Esophagus muscularis mucosa (tissue), 4 donors: ENCODE data around the gene FAM171A1. TPM values are rescaled to one million over a fixed set of nuclear protein-coding genes. Genes with fewer than 3 reads are reported as not detected.
"Not testable (repeated sequence)": the region's sequence is repeated elsewhere in the genome, so short reads cannot be mapped to it uniquely, and the experiment has no call there.

Source experiments
- DNase-seq: peaks from one replicate; pipeline ENCODE4 v3.0.0-alpha.2; 2017; ENCODE audit errors: extremely low spot score
- H3K27ac ChIP-seq, 4 donors: fragments of 200-600 bp; sonication (generic); replicated peaks in 1 of 4; 1 replicate in 3 of 4; 2 replicates in 1 of 4; pipeline ENCODE4 v1.5.1; 2016 to 2019; ENCODE audit warnings: mild to moderate bottlenecking in 1 of 4
- H3K27me3 ChIP-seq, 4 donors: fragments of 200-600 bp; sonication (generic); one replicate each; pipeline versions ENCODE4 v1.5.1 to v1.6.0; 2016 to 2019
- H3K36me3 ChIP-seq, 4 donors: fragments of 200-600 bp; sonication (generic); one replicate each; pipeline ENCODE4 v1.5.1; 2016 to 2019
- H3K4me1 ChIP-seq, 4 donors: fragments of 200-600 bp; sonication (generic); one replicate each; pipeline ENCODE4 v1.5.1; 2016 to 2019
- H3K4me3 ChIP-seq, 4 donors: fragments of 200-600 bp; sonication (generic); 1 replicate in 2 of 4; 2 replicates in 2 of 4; pipeline ENCODE4 v1.5.1; 2016 to 2019; ENCODE audit warnings: mild to moderate bottlenecking in 4 of 4, moderate library complexity in 1 of 4
- H3K9me3 ChIP-seq, 4 donors: fragments of 200-600 bp; sonication (generic); 1 replicate in 3 of 4; 2 replicates in 1 of 4; pipeline ENCODE4 v1.5.1; 2016 to 2019
- CTCF ChIP-seq, 3 experiments: fragments of 200-600 bp in 2 of 3; fragments of 450-650 bp in 1 of 3; sonication (generic) in 2 of 3; IDR thresholded peaks; one replicate each; pipeline ENCODE4 v1.5.1; 2017 to 2019; ENCODE audit warnings: antibody characterized with exemption in 3 of 3, mild to moderate bottlenecking in 2 of 3, moderate library complexity in 1 of 3
- EP300 ChIP-seq: sonication (generic); formaldehyde crosslinking; IDR thresholded peaks from one replicate; pipeline ENCODE4 v1.6.1; 2017; ENCODE audit warnings: antibody characterized with exemption
- POLR2A ChIP-seq: fragments of 450-650 bp; IDR thresholded peaks from one replicate; pipeline ENCODE4 v1.6.1; 2017; ENCODE audit warnings: antibody characterized with exemption, moderate library complexity, mild to moderate bottlenecking, low read depth
- POLR2AphosphoS5 ChIP-seq, 2 donors: sonication (generic); formaldehyde crosslinking; IDR thresholded peaks; one replicate each; pipeline ENCODE4 v1.6.1; 2017; ENCODE audit warnings: antibody characterized with exemption in 2 of 2
- WGBS: methylation state at CpG from one replicate; pipeline ENCODE4 v1.1.5; 2018; 5-methylcytosine and 5-hydroxymethylcytosine counted together
- intact Hi-C: fragments of 100-400 bp; cut with DNase I; formaldehyde crosslinking; loops from one replicate; pipeline ENCODE4 v1.15.1; 2023
- total RNA-seq, 4 donors: library from RNA; depleted of rRNA; stranded (reverse); fragments of >200 nt; gene quantifications; one replicate each; pipeline versions ENCODE4 v1.1.0 to v1.2.1, GENCODE V29; 2016

The FAM171A1 gene
- total RNA-seq, 4 donors from 2014 or later = 7.1 to 15.0 (median 12.6) TPM

GRCh38 chr10:15399060-15399661 lies 28.1 kb upstream of the FAM171A1 start:
- Histone ChIP-seq H3K9me3 (peaks cover 0 to 5% (median 0%) of the 10 kb centered on the region in 4 donors), H3K4me3 (no peak overlapping the region), H3K4me1 (no peaks in the 10 kb centered on the region), H3K27ac (no peak overlapping the region), H3K27me3 (no peaks in the 10 kb centered on the region), H3K36me3 (no peaks in the 10 kb centered on the region)
- intact Hi-C loops = no loop called here
- 50% methylated on average over 1 of the region's 1 CpG for WGBS
- no peak for DNase-seq
- TF ChIP-seq EP300 = no peak
- TF ChIP-seq POLR2AphosphoS5 (IDR thresholded peaks at IDR 0.05) = no peak
- TF ChIP-seq POLR2A = no peak
- no peak for TF ChIP-seq CTCF (IDR thresholded peaks at IDR 0.05)

GRCh38 chr10:15395935-15396334 lies 24.8 kb upstream of the FAM171A1 start:
- Histone ChIP-seq H3K4me1 (no peaks in the 10 kb centered on the region), H3K27me3 (no peaks in the 10 kb centered on the region), H3K36me3 (no peaks in the 10 kb centered on the region), H3K9me3 (peaks cover 0 to 5% (median 0%) of the 10 kb centered on the region in 4 donors), H3K4me3 (no peak overlapping the region), H3K27ac (no peak overlapping the region)
- 75% methylated on average over 3 of the region's 3 CpGs for WGBS
- intact Hi-C loops = no loop called here
- TF ChIP-seq CTCF (IDR thresholded peaks at IDR 0.05) = no peak
- TF ChIP-seq POLR2A = no peak
- no peak for TF ChIP-seq EP300
- TF ChIP-seq POLR2AphosphoS5 (IDR thresholded peaks at IDR 0.05) = no peak
- DNase-seq = no peak

GRCh38 chr10:15393139-15393825 lies 22.2 kb upstream of the FAM171A1 start:
- Histone ChIP-seq H3K4me1 (no peaks in the 10 kb centered on the region), H3K27me3 (no peaks in the 10 kb centered on the region), H3K4me3 (no peak overlapping the region), H3K27ac (no peak overlapping the region), H3K9me3 (no peaks in the 10 kb centered on the region), H3K36me3 (no peaks in the 10 kb centered on the region)
- TF ChIP-seq POLR2A (no peak), POLR2AphosphoS5 (IDR thresholded peaks at IDR 0.05) (no peak), CTCF (IDR thresholded peaks at IDR 0.05) (no peak), EP300 (no peak)
- intact Hi-C loops = no loop called here
- 70% methylated on average over 4 of the region's 4 CpGs for WGBS
- DNase-seq = no peak

GRCh38 chr10:15391491-15391890 lies 20.4 kb upstream of the FAM171A1 start:
- intact Hi-C loops = no loop called here
- TF ChIP-seq EP300 = no peak
- TF ChIP-seq CTCF (IDR thresholded peaks at IDR 0.05) = no peak
- TF ChIP-seq POLR2AphosphoS5 (IDR thresholded peaks at IDR 0.05) = no peak
- DNase-seq = no peak
- peaks cover 0 to 4% (median 0%) of the 10 kb centered on the region in 4 donors for H3K4me1 ChIP-seq
- no peaks in the 10 kb centered on the region for H3K27me3 ChIP-seq
- H3K4me3 ChIP-seq = no peak overlapping the region
- no peak overlapping the region for H3K27ac ChIP-seq
- WGBS = 83% methylated on average over 5 of the region's 5 CpGs
- no peaks in the 10 kb centered on the region for H3K36me3 ChIP-seq
- H3K9me3 ChIP-seq = no peaks in the 10 kb centered on the region

- WGBS = 89% methylated on average over 7 of the region's 7 CpGs
- not testable (repeated sequence) for DNase-seq, H3K4me3 ChIP-seq
These were observed 17.1 kb upstream of the FAM171A1 start for GRCh38 chr10:15388172-15388571.

More at GRCh38 chr10:15388172-15388571, 17.1 kb upstream of the FAM171A1 start:
- H3K9me3 ChIP-seq, H3K4me1 ChIP-seq, H3K27ac ChIP-seq, intact Hi-C loops, H3K36me3 ChIP-seq: not testable (repeated sequence)
- peaks cover 0 to 17% (median 0%) of the 10 kb centered on the region in 4 donors for H3K27me3 ChIP-seq
